HepG2 (cell line): ENCODE measurements around the gene STK31. TPM values are rescaled to one million over a fixed set of nuclear protein-coding genes. Genes with fewer than 3 reads are reported as not detected.
A peak's percentile ranks its signal among the peaks of the same experiment; 100 is the strongest.

Source experiments
- CBFB ChIP-seq: sonication (generic); formaldehyde crosslinking; IDR thresholded peaks from 2 replicates; pipeline ENCODE4 v1.4.0; 2020; ENCODE audit warnings: missing genetic modification reagents
- ERF ChIP-seq: IDR thresholded peaks from 2 replicates; pipeline ENCODE4 v1.6.1; 2018; ENCODE audit warnings: missing biosample characterization, missing genetic modification reagents
- HOXD1 ChIP-seq: sonication (generic); formaldehyde crosslinking; IDR thresholded peaks from 2 replicates; pipeline ENCODE4 v1.5.0; 2020; ENCODE audit warnings: missing genetic modification reagents
- MEIS2 ChIP-seq: sonication (generic); formaldehyde crosslinking; IDR thresholded peaks from 2 replicates; pipeline ENCODE4 v1.9.0; 2021; ENCODE audit warnings: mild to moderate bottlenecking, missing genetic modification reagents
- NR2F1 ChIP-seq, 2 experiments: fragments of 450-650 bp in 1 of 2; formaldehyde crosslinking in 1 of 2; IDR thresholded peaks; 2 replicates each; pipeline versions ENCODE4 v1.5.0 to v1.6.1; 2016 to 2020; ENCODE audit warnings: mild to moderate bottlenecking in 1 of 2, missing compliant biosample characterization in 1 of 2, missing genetic modification reagents in 1 of 2, moderate library complexity in 1 of 2
- PAXIP1 ChIP-seq: sonication (generic); formaldehyde crosslinking; conservative IDR thresholded peaks from 2 replicates; pipeline ENCODE4 v1.4.0; 2020; ENCODE audit warnings: mild to moderate bottlenecking, missing genetic modification reagents, moderate library complexity
- SALL1 ChIP-seq: sonication (generic); formaldehyde crosslinking; IDR thresholded peaks from 2 replicates; pipeline ENCODE4 v1.8.0; 2022; ENCODE audit warnings: mild to moderate bottlenecking, missing genetic modification reagents
- TOE1 ChIP-seq: sonication (generic); formaldehyde crosslinking; IDR thresholded peaks from 2 replicates; pipeline ENCODE4 v1.4.0; 2020; ENCODE audit warnings: mild to moderate bottlenecking, missing genetic modification reagents
- WIZ ChIP-seq: sonication (generic); formaldehyde crosslinking; IDR thresholded peaks from 2 replicates; pipeline ENCODE4 v1.5.1; 2020; ENCODE audit warnings: mild to moderate bottlenecking, missing genetic modification reagents
- ZMYM4 ChIP-seq: sonication (generic); formaldehyde crosslinking; IDR thresholded peaks from 2 replicates; pipeline ENCODE4 v1.8.1; 2023; ENCODE audit warnings: mild to moderate bottlenecking, missing genetic modification reagents
- ZNF558 ChIP-seq: sonication (generic); formaldehyde crosslinking; IDR thresholded peaks from 2 replicates; pipeline ENCODE4 v1.9.0; 2022; ENCODE audit warnings: mild to moderate bottlenecking, missing genetic modification reagents, borderline replicate concordance
- ZNF644 ChIP-seq: IDR thresholded peaks from 2 replicates; pipeline ENCODE4 v1.6.1; 2016; ENCODE audit warnings: low read depth
- ZNF761 ChIP-seq: sonication (generic); formaldehyde crosslinking; conservative IDR thresholded peaks from 2 replicates; pipeline ENCODE4 v1.4.0; 2020; ENCODE audit warnings: mild to moderate bottlenecking, missing genetic modification reagents
- polyA plus RNA-seq, 8 experiments: library from polyadenylated mRNA; depleted of rRNA in 3 of 8; stranded (reverse) in 7 of 8; unstranded in 1 of 8; fragments of >200 nt; fragmentation: Illumina TruSeq in 4 of 8; extraction: Trizol in 4 of 8; gene quantifications; 2 replicates each; pipeline versions ENCODE4 v1.2.1 to v1.2.3, GENCODE V29; 2011 to 2016; ENCODE audit warnings: low read depth in 4 of 8, missing spikeins in 1 of 8, mixed read lengths in 1 of 8; ENCODE audit not compliant: insufficient read depth in 1 of 8
- total RNA-seq, 5 experiments: library from RNA; depleted of rRNA; stranded (reverse); fragments of >200 nt; fragmentation: Illumina TruSeq; extraction: Trizol; gene quantifications; 2 replicates each; pipeline ENCODE4 v1.2.3, GENCODE V29; 2016; ENCODE audit warnings: low read depth in 1 of 5
- TF ChIP-seq, protein P1 (sequence below), 2 experiments: fragments of 450-650 bp in 1 of 2; sonication (generic) in 1 of 2; formaldehyde crosslinking in 1 of 2; IDR thresholded peaks; 2 replicates each; pipeline versions ENCODE4 v1.6.1 to v1.8.0; 2016 to 2022; ENCODE audit warnings: antibody characterized with exemption in 1 of 2, mild to moderate bottlenecking in 1 of 2, missing genetic modification reagents in 1 of 2
- TF ChIP-seq, protein P2 (sequence below): sonication (generic); formaldehyde crosslinking; IDR thresholded peaks from 2 replicates; pipeline ENCODE4 v1.5.0; 2020; ENCODE audit warnings: mild to moderate bottlenecking, missing genetic modification reagents, borderline replicate concordance

Gene STK31
- total and polyA plus RNA-seq, 2 of the 13 experiments (the other 11 are each of a cell fraction or from before 2014, with no cell fraction given): not detected

DNA sequence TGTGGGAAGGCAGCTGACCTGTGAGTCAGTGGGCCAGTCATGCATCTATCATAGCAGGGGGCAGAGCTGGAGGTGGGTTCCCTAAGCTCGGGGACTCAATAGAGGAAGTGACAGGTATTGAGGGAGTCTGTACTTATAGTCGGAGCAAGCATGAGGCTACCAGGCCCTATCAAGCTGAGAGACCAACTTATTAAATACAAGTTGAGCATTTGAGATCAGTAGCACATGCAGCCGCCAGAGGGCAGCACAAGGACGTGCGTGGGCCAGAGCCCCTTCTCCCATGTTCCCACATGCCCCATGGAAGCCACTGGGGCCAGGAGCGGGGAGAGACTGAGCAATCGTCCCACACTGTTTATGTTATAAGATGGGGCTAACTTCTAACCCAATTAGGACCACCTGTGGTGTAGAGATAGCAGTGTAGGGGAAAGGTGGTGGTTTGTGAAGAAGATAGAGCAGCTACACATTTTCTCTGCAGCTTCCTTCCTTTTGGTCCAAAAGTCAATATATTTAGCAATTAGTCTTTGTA lies 13.0 kb upstream of the STK31 start (continued):
- TF ChIP-seq TOE1 (CRISPR knock-in tag) (no peak), HOXD1 (CRISPR knock-in tag) (no peak), ERF (CRISPR knock-in tag) (no peak), ZMYM4 (peak; percentile 72), ZNF761 (0 out of 2 replicates have a peak, but pooled peaks have one; percentile 28), CBFB (CRISPR knock-in tag) (no peak), WIZ (CRISPR knock-in tag) (no peak), PAXIP1 (CRISPR knock-in tag) (no peak), SALL1 (CRISPR knock-in tag) (peak; percentile 48; the same call in 1 of the 2 replicates), ZNF644 (peak; percentile 90), MEIS2 (CRISPR knock-in tag) (no peak), ZNF558 (no peak), NR2F1 (CRISPR knock-in tag; IDR thresholded peaks at IDR 0.05) (no peak)
- TF ChIP-seq, protein P1, sequence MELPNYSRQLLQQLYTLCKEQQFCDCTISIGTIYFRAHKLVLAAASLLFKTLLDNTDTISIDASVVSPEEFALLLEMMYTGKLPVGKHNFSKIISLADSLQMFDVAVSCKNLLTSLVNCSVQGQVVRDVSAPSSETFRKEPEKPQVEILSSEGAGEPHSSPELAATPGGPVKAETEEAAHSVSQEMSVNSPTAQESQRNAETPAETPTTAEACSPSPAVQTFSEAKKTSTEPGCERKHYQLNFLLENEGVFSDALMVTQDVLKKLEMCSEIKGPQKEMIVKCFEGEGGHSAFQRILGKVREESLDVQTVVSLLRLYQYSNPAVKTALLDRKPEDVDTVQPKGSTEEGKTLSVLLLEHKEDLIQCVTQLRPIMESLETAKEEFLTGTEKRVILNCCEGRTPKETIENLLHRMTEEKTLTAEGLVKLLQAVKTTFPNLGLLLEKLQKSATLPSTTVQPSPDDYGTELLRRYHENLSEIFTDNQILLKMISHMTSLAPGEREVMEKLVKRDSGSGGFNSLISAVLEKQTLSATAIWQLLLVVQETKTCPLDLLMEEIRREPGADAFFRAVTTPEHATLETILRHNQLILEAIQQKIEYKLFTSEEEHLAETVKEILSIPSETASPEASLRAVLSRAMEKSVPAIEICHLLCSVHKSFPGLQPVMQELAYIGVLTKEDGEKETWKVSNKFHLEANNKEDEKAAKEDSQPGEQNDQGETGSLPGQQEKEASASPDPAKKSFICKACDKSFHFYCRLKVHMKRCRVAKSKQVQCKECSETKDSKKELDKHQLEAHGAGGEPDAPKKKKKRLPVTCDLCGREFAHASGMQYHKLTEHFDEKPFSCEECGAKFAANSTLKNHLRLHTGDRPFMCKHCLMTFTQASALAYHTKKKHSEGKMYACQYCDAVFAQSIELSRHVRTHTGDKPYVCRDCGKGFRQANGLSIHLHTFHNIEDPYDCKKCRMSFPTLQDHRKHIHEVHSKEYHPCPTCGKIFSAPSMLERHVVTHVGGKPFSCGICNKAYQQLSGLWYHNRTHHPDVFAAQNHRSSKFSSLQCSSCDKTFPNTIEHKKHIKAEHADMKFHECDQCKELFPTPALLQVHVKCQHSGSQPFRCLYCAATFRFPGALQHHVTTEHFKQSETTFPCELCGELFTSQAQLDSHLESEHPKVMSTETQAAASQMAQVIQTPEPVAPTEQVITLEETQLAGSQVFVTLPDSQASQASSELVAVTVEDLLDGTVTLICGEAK (IDR thresholded peaks at IDR 0.05): no peak
- TF ChIP-seq, protein P1 (CRISPR knock-in tag; IDR thresholded peaks at IDR 0.05): no peak
- TF ChIP-seq, protein P2, sequence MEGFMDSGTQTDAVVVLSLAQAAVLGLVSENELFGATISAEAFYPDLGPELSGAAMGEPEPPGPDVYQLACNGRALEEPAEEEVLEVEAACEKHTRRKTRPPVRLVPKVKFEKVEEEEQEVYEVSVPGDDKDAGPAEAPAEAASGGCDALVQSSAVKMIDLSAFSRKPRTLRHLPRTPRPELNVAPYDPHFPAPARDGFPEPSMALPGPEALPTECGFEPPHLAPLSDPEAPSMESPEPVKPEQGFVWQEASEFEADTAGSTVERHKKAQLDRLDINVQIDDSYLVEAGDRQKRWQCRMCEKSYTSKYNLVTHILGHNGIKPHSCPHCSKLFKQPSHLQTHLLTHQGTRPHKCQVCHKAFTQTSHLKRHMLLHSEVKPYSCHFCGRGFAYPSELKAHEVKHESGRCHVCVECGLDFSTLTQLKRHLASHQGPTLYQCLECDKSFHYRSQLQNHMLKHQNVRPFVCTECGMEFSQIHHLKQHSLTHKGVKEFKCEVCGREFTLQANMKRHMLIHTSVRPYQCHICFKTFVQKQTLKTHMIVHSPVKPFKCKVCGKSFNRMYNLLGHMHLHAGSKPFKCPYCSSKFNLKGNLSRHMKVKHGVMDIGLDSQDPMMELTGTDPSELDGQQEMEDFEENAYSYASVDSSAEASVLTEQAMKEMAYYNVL (CRISPR knock-in tag): no peak
